ENCODE results near the gene ADGRG7. TPM values are rescaled to one million over a fixed set of nuclear protein-coding genes. Genes with fewer than 3 reads are reported as not detected.

Gene ADGRG7, protein sequence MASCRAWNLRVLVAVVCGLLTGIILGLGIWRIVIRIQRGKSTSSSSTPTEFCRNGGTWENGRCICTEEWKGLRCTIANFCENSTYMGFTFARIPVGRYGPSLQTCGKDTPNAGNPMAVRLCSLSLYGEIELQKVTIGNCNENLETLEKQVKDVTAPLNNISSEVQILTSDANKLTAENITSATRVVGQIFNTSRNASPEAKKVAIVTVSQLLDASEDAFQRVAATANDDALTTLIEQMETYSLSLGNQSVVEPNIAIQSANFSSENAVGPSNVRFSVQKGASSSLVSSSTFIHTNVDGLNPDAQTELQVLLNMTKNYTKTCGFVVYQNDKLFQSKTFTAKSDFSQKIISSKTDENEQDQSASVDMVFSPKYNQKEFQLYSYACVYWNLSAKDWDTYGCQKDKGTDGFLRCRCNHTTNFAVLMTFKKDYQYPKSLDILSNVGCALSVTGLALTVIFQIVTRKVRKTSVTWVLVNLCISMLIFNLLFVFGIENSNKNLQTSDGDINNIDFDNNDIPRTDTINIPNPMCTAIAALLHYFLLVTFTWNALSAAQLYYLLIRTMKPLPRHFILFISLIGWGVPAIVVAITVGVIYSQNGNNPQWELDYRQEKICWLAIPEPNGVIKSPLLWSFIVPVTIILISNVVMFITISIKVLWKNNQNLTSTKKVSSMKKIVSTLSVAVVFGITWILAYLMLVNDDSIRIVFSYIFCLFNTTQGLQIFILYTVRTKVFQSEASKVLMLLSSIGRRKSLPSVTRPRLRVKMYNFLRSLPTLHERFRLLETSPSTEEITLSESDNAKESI
- not detected for total RNA-seq

DNA sequence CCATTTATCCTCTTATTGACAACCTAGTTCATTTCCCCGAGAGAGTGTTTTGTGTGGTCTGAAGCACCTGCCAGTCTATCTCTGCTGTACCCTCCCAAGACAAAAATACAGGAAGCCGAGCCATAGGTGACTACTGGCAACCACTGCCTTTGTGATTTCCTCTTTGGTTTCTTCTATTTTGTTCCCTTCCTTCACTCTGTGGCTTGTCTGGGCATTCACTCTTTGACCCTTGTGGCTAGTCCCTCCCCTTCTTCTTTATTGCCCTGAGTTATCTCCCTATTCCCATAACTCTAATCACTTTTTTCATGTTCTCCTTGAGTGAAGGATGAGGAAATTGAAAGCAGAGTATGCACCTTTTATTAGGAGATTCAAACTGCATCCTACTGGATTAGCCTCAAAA, at the start of gene ADGRG7:
Gene ADGRG7, plus strand, starts transcription at position 297 of the 400 bp plus-strand sequence. CDS start 256 bp downstream, outside the sequence.
- Mint-ChIP-seq H3K36me3 (no peaks in the 10 kb centered on the region), H3K4me1 (peaks cover 12% of the 10 kb centered on the region), H3K9me3 (ENCODE audit: low read depth) (no peaks in the 10 kb centered on the region), H3K4me3 (no peak within 1 kb of the TSS), H3K27me3 (peaks cover 49% of the 10 kb centered on the region), H3K27ac (no peak within 1 kb of the TSS)
- DNase-seq = no peak
- no peak for ATAC-seq
- CTCF ChIA-PET = no interaction called here

DNA sequence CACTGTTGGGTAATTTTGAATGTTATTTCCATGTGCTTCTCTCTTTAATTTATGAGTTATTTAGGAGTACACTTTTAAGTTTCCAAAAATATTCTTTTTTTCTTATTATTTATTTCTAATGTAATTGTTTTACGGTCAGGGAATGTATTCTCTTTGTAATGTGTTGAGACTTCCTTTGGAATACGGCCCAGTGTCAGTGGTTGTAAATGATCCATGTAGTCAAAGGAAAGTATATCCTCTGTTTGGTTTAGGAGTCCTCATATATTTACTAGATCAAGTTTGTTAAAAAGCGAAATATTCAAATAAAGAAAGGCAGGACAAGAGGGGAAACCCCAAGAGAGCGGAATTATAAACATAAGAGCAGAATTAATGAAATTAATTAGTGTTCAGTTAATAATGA, 49.0 kb upstream of the ADGRG7 start:
- Mint-ChIP-seq H3K9me3 (ENCODE audit: low read depth) (no peaks in the 10 kb centered on the region), H3K36me3 (no peaks in the 10 kb centered on the region), H3K4me1 (no peaks in the 10 kb centered on the region), H3K4me3 (no peak overlapping the region), H3K27me3 (no peaks in the 10 kb centered on the region), H3K27ac (no peak overlapping the region)
- DNase-seq (no peak), ATAC-seq (no peak)
- CTCF ChIA-PET = no interaction called here

DNA sequence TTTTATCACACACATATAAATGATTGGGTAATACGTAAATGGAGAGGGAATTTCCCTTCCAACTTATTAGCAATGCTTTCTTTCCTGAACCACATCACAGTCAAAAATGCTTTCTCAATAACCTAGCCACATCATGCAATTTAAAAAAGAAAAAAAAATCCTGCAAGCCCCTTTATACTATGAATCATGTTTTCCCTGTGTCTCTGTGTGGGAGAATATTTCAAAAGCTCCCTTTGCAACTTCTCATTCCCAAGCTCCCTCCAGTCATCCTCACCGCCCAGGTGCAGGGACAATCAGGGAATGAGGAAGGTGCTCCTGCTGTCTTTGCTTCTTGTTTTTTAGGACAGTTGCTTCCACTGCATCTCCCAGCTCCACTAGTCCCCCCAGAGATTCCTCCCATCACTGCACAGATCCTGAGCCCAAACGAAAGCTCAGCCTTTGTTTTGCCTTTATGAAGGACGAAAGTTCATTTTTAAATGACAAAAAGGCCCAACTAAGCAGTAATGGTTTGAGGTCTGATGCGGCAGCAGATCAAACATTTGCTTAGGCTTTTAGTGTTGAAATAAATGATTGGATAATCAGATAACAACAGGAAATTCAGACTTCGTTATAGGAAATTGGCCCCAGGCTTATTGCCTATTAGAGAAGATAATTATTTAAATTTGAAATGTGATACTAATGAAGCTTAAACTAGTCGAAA, 47.8 kb upstream of the ADGRG7 start:
- no peaks in the 10 kb centered on the region for H3K4me1 Mint-ChIP-seq
- no peaks in the 10 kb centered on the region for H3K27me3 Mint-ChIP-seq
- CTCF ChIA-PET = no interaction called here
- H3K4me3 Mint-ChIP-seq = no peak overlapping the region
- no peaks in the 10 kb centered on the region for H3K36me3 Mint-ChIP-seq
- ATAC-seq (no peak), DNase-seq (no peak)
- H3K9me3 Mint-ChIP-seq (ENCODE audit: low read depth) = no peaks in the 10 kb centered on the region
- no peak overlapping the region for H3K27ac Mint-ChIP-seq

DNA sequence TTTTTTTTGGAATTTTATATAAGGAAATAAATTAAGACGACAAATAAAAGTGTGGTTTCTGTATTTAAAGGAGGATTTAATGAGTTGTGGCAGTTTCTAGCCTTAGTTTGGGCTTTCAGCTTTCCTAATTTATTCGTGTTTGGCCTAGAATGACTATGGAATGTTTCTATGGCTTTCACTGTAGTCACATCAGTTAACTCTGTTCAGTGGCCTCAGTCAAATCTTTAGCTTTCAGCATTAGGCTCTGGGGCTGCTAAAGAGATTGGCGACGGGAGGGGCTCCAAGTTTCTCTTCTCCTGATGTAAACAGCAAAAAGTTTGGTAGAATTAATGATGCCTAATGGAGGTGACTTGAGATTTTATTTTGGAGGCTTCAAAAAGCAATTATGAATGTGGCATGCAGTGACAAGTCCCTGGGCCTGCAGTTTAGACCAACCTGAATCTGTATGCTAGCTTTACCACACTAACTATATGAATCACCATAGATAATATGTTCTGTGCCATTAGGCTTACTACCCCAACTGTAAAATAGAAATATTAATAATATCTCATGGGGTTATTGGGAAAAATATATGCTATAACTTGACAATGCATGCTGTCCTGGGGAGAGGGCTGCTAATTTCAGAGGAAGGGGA, 47.1 kb upstream of the ADGRG7 start:
- CTCF ChIA-PET = no interaction called here
- H3K27ac Mint-ChIP-seq = no peak overlapping the region
- no peaks in the 10 kb centered on the region for H3K27me3 Mint-ChIP-seq
- H3K36me3 Mint-ChIP-seq = no peaks in the 10 kb centered on the region
- no peak for DNase-seq
- no peaks in the 10 kb centered on the region for H3K9me3 Mint-ChIP-seq (ENCODE audit: low read depth)
- H3K4me1 Mint-ChIP-seq = no peaks in the 10 kb centered on the region
- ATAC-seq = no peak
- no peak overlapping the region for H3K4me3 Mint-ChIP-seq

DNA sequence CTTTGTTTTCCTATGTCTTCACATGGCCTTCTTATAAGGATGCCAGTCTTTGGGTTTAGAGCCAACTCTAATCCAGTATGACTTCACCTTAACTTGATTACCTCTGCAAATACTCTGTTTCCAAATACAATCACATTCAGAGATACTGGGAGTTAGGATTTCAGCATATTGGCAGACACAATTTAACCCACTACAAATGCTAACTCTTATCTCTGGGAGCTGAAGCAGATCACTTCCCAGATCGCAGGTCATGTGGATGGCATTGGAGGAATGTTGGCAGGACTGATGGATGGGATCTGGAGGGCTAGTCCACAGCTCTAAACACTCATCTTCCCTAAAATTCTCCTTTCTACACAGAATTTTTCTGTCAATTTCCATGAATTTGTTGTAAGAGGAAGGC, 46.2 kb upstream of the ADGRG7 start:
- no peak overlapping the region for H3K4me3 Mint-ChIP-seq
- no peaks in the 10 kb centered on the region for H3K27me3 Mint-ChIP-seq
- no peak overlapping the region for H3K27ac Mint-ChIP-seq
- CTCF ChIA-PET = no interaction called here
- no peak for ATAC-seq
- no peaks in the 10 kb centered on the region for H3K4me1 Mint-ChIP-seq
- no peaks in the 10 kb centered on the region for H3K9me3 Mint-ChIP-seq (ENCODE audit: low read depth)
- no peak for DNase-seq
- no peaks in the 10 kb centered on the region for H3K36me3 Mint-ChIP-seq

DNA sequence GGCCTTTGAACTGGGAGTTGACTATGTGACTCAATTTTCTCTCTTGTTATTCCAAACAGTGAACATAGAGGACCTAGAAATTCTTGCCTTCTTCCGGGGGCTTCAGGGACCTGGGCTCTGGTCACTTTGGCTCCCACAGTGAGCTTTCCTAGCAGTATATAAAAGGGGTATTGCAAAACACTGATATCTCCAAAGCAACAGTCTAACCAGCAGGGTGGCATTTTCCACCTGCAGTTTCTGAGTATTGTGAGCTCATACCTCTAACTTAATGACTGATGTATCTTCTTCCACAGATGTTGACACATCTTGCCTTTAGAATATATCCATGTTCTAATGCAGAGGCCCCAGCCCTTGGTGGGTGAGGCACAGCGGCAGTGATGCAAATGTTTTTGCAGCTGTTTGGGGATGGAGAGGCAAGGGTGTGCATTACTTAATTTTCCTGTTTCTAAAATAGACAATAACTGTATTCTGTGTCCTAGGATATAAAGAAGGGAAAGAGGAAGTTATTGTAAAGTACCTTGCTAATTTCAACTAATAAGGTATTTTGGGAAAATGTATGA, 45.7 kb upstream of the ADGRG7 start:
- Mint-ChIP-seq H3K9me3 (ENCODE audit: low read depth) (no peaks in the 10 kb centered on the region), H3K4me3 (no peak overlapping the region), H3K27ac (no peak overlapping the region), H3K27me3 (no peaks in the 10 kb centered on the region), H3K36me3 (no peaks in the 10 kb centered on the region), H3K4me1 (no peaks in the 10 kb centered on the region)
- CTCF ChIA-PET = no interaction called here
- DNase-seq (no peak), ATAC-seq (no peak)

DNA sequence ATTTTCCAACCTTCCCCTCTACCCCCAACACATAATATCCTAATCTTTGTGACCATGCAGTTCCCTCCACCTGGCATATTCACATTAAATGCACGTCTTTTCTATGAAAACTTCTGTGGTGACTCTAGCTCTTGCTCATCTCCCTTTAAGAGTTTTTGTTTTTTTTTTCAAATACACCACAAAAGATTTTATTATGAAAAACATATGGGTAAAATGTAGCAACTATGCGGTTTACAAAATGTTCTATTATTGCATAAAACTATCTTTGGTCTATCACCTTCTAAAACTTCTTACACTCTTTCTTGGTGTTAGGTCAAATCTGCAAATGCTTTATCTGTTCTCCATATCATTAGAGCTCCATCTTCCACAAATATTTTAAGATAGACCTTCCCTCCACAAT, 38.6 kb upstream of the ADGRG7 start:
- no peaks in the 10 kb centered on the region for H3K4me1 Mint-ChIP-seq
- CTCF ChIA-PET = no interaction called here

DNA sequence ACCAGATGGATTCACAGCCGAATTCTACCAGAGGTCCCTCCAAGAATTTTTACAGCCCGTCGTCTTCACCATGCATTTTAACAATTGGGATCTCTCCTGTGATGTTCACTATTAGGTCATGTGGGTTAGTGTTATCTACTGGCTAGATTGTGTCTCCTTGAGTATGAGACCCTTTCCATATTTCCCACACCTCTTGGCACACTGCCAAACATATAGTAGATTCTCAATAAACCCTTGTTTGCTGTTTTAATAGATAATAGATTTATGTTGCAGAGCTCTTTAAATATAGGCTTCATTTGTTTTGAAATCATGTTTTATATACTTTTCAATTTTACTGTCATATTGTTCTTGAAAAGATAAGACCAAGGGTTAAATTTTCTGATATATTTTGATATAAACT, 34.9 kb upstream of the ADGRG7 start:
- H3K27ac Mint-ChIP-seq = no peak overlapping the region
- DNase-seq = no peak
- H3K4me3 Mint-ChIP-seq = no peak overlapping the region
- H3K36me3 Mint-ChIP-seq = no peaks in the 10 kb centered on the region
- H3K27me3 Mint-ChIP-seq = peaks cover 7% of the 10 kb centered on the region
- H3K9me3 Mint-ChIP-seq (ENCODE audit: low read depth) = no peaks in the 10 kb centered on the region
- no peak for ATAC-seq
- no peaks in the 10 kb centered on the region for H3K4me1 Mint-ChIP-seq
- CTCF ChIA-PET = interaction anchor here (0.6 kb wide), 1 partner anchor 247 kb away, joined by 3 read pairs; no protein-coding TSS in a partner anchor

More for the DNA sequence above, 38.6 kb upstream of the ADGRG7 start:
- no peaks in the 10 kb centered on the region for H3K9me3 Mint-ChIP-seq (ENCODE audit: low read depth)
- ATAC-seq (no peak), DNase-seq (no peak)
- H3K27ac Mint-ChIP-seq = no peak overlapping the region
- H3K27me3 Mint-ChIP-seq = no peaks in the 10 kb centered on the region
- no peaks in the 10 kb centered on the region for H3K36me3 Mint-ChIP-seq
- H3K4me3 Mint-ChIP-seq = no peak overlapping the region

DNA sequence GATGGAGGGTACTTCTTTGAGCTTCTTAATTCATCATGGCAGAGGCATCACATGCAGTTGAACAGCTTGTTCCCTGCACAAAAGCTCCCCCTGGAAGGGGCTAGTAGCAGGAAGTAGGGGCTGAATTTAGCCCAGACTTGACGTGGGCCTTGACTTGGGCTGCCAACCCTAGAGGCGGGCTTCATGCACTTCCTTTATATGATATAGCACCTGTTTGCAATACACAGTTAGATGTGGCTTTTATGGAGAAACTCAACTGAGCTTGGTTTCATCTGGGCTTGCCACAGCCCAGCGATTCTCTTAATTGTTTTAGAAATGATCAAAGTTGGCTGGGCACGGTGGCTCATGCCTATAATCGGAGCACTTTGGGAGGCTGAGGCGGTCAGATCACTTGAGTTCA, 33.7 kb upstream of the ADGRG7 start:
- no peak for DNase-seq
- ATAC-seq = no peak
- H3K9me3 Mint-ChIP-seq (ENCODE audit: low read depth) = no peaks in the 10 kb centered on the region
- H3K4me1 Mint-ChIP-seq = no peaks in the 10 kb centered on the region
- H3K36me3 Mint-ChIP-seq = no peaks in the 10 kb centered on the region
- CTCF ChIA-PET = interaction anchor here (1.0 kb wide), 1 partner anchor 13 kb away, joined by 4 read pairs; no protein-coding TSS in a partner anchor
- no peak overlapping the region for H3K4me3 Mint-ChIP-seq
- H3K27ac Mint-ChIP-seq = no peak overlapping the region
- H3K27me3 Mint-ChIP-seq = peaks cover 13% of the 10 kb centered on the region

DNA sequence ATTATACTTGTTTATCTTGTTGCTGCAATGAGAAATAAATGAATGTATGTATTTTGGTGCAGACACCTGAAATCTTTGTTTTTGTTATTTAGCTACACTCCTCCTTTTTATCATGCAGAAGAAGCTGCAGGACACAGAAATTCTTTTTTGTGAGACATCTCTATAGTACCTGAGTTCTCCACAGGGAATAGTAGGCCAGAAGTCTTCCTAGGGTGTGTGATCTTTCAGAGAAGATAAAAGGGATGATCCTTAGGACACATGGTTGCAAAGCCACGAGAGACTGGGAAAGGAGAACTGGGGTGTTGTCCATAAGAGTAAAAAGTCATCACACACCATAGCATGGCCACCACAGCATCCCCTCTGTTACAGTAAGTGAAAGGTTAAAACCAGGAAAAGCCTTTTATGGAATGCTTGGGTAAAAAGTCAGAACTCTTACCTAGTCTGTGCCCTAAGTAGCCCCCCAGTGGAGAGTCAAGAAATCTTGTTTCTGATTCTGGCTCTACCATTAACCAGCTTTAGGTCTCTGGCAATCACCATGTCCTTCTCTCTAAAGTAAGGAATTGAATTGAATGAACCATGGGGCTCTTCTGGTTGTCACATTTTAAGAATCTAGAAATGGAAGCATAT, 31.9 kb upstream of the ADGRG7 start:
- ATAC-seq (no peak), DNase-seq (no peak)
- CTCF ChIA-PET = interaction anchor here (1.5 kb wide), 1 partner anchor 115 kb away, joined by 5 read pairs; no protein-coding TSS in a partner anchor
- Mint-ChIP-seq H3K27ac (no peak overlapping the region), H3K9me3 (ENCODE audit: low read depth) (no peaks in the 10 kb centered on the region), H3K4me1 (no peaks in the 10 kb centered on the region), H3K36me3 (no peaks in the 10 kb centered on the region), H3K27me3 (peaks cover 24% of the 10 kb centered on the region), H3K4me3 (no peak overlapping the region)

DNA sequence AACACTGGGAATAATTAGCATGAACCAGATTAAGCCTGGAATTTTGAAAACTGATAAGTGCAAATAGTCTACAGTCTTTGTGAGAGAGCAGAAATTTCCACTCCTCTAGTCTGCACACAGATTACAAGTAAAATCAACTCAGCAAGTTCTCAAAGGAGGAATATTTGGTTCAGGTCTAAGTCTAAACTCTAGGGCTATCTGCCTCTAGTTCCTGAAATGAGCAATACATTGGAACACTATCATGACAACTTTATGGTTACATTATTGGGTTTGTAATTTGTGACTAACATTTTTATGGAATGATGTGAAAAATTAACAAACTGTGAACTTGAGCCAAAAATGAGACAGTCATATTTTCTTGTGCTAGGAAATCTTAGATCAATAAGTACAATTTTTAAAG, 30.8 kb upstream of the ADGRG7 start:
- Mint-ChIP-seq H3K27ac (no peak overlapping the region), H3K27me3 (peaks cover 25% of the 10 kb centered on the region), H3K36me3 (no peaks in the 10 kb centered on the region), H3K9me3 (ENCODE audit: low read depth) (no peaks in the 10 kb centered on the region), H3K4me3 (no peak overlapping the region), H3K4me1 (no peaks in the 10 kb centered on the region)
- DNase-seq (no peak), ATAC-seq (no peak)
- CTCF ChIA-PET = no interaction called here

DNA sequence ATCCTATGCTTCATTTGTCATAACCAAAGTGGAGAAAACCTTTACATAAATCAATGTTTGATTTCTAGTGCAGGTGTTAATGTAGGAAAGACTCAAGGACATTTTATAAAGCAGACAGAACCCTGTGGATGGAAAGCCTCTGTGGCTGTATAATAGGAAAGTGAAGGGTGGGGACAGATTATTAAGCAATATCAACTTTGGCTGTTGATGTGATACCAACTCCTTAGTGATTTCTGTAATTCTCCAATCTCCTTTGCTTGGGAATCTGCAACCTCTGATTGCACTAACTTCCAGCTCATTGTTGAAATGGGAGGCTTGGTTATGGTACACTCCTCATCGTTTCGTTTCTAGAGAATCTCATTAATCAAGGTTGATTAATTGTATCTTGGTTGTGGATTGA, 29.3 kb upstream of the ADGRG7 start:
- H3K27me3 Mint-ChIP-seq = peaks cover 25% of the 10 kb centered on the region
- ATAC-seq = no peak
- CTCF ChIA-PET = no interaction called here
- no peak for DNase-seq
- no peaks in the 10 kb centered on the region for H3K4me1 Mint-ChIP-seq
- no peak overlapping the region for H3K27ac Mint-ChIP-seq
- H3K4me3 Mint-ChIP-seq = no peak overlapping the region
- H3K9me3 Mint-ChIP-seq (ENCODE audit: low read depth) = no peaks in the 10 kb centered on the region
- no peaks in the 10 kb centered on the region for H3K36me3 Mint-ChIP-seq

All from activated CD8-positive, alpha-beta memory T cell treated with anti-CD3 and anti-CD28 coated beads, Interleukin-2, amount 10 ng/mL, durations not matched to agents 7 days and 5 days (primary cell).